Measurements from ENCODE around the gene TLX2.

GRCh38 chr2:74524005-74524404 is 9.8 kb downstream of the TLX2 start:
- TF ChIP-seq, protein P1, sequence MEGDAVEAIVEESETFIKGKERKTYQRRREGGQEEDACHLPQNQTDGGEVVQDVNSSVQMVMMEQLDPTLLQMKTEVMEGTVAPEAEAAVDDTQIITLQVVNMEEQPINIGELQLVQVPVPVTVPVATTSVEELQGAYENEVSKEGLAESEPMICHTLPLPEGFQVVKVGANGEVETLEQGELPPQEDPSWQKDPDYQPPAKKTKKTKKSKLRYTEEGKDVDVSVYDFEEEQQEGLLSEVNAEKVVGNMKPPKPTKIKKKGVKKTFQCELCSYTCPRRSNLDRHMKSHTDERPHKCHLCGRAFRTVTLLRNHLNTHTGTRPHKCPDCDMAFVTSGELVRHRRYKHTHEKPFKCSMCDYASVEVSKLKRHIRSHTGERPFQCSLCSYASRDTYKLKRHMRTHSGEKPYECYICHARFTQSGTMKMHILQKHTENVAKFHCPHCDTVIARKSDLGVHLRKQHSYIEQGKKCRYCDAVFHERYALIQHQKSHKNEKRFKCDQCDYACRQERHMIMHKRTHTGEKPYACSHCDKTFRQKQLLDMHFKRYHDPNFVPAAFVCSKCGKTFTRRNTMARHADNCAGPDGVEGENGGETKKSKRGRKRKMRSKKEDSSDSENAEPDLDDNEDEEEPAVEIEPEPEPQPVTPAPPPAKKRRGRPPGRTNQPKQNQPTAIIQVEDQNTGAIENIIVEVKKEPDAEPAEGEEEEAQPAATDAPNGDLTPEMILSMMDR (conservative IDR thresholded peaks at IDR 0.05; ENCODE audit: low read depth, low read length): no peak
- no peak for TF ChIP-seq EZH2 (IDR thresholded peaks at IDR 0.05; ENCODE audit: borderline replicate concordance, low read depth, low read length, poor library complexity, severe bottlenecking)
